ENCODE results near the gene SP140L. TPM values are rescaled to one million over a fixed set of nuclear protein-coding genes. Genes with fewer than 3 reads are reported as not detected.

SP140L gene
- total RNA-seq (2014; rRNA removed; shearing (Covaris generic)) = 7.1 and 10.8 TPM in 2 replicates

GRCh38 chr2:230326453-230327417 lies at the start of gene SP140L:
TSS of gene SP140L (plus strand) at chr2:230327193. CDS start at chr2:230327270, 77 bp downstream.

GRCh38 chr2:230416061-230416721 lies 89.2 kb downstream of the SP140L start, which contains the start of gene SP100:
TSS of gene SP100 (plus strand) at chr2:230416201. CDS start at chr2:230416297, 96 bp downstream.

Other genes with a start within 250 kb of the SP140L start
- gene SP110, start 107.2 kb upstream of the SP140L start, total RNA-seq (2014; rRNA removed; shearing (Covaris generic)) = 10.7 and 12.3 TPM in 2 replicates
- 0.32 TPM in 1 of 2 replicates, not detected in the other for gene SP140, start 101.5 kb upstream of the SP140L start, total RNA-seq (2014; rRNA removed; shearing (Covaris generic))
- gene SP100, start 89.0 kb downstream of the SP140L start, total RNA-seq (2014; rRNA removed; shearing (Covaris generic)) = 67.9 and 72.5 TPM in 2 replicates